Endodermal cell (in vitro differentiated cells): ENCODE results near the gene MICAL3. TPM values are rescaled to one million over a fixed set of nuclear protein-coding genes. Genes with fewer than 3 reads are reported as not detected.

ENCODE experiments used
- DNase-seq: peaks from one replicate; pipeline ENCODE4 v3.0.0-alpha.2; 2017
- H3K27ac ChIP-seq: 2 replicates; pipeline ENCODE4 v1.5.1; 2013; ENCODE audit warnings: mild to moderate bottlenecking, low read depth, low read length, moderate library complexity
- H3K27me3 ChIP-seq: 2 replicates; pipeline ENCODE4 v1.6.1; 2013; ENCODE audit warnings: mild to moderate bottlenecking, low read length, moderate library complexity; ENCODE audit not compliant: insufficient read depth, control insufficient read depth, poor library complexity, severe bottlenecking
- H3K36me3 ChIP-seq: 2 replicates; pipeline ENCODE4 v1.7.0; 2013; ENCODE audit warnings: mild to moderate bottlenecking, low read length, moderate library complexity; ENCODE audit not compliant: control insufficient read depth, insufficient read depth
- H3K4me1 ChIP-seq: one replicate; pipeline ENCODE4 v1.7.0; 2013; ENCODE audit warnings: low read length; ENCODE audit not compliant: control insufficient read depth, insufficient read depth
- H3K4me3 ChIP-seq: 2 replicates; pipeline ENCODE4 v1.5.1; 2013; ENCODE audit warnings: mild to moderate bottlenecking, low read length, moderate library complexity
- H3K9ac ChIP-seq: 2 replicates; pipeline ENCODE4 v1.6.1; 2013; ENCODE audit warnings: mild to moderate bottlenecking, low read length, moderate library complexity; ENCODE audit not compliant: poor library complexity, severe bottlenecking; ENCODE audit errors: extremely low read depth
- H3K9me3 ChIP-seq: 2 replicates; pipeline ENCODE4 v1.6.1; 2013; ENCODE audit warnings: mild to moderate bottlenecking, low read length, moderate library complexity; ENCODE audit not compliant: control insufficient read depth
- H3K27ac Mint-ChIP-seq: 2 replicates; pipeline ENCODE4 v1.8.0; 2020; ENCODE audit warnings: mixed read lengths
- H3K27me3 Mint-ChIP-seq: 2 replicates; pipeline ENCODE4 v1.8.0; 2021; ENCODE audit warnings: mild to moderate bottlenecking, mixed read lengths; ENCODE audit not compliant: insufficient read depth
- H3K36me3 Mint-ChIP-seq: 2 replicates; pipeline ENCODE4 v1.8.0; 2020; ENCODE audit warnings: low read depth, mixed read lengths
- H3K4me1 Mint-ChIP-seq: 2 replicates; pipeline ENCODE4 v1.8.0; 2020; ENCODE audit warnings: mixed read lengths
- H3K4me3 Mint-ChIP-seq: 2 replicates; pipeline ENCODE4 v1.8.0; 2020; ENCODE audit warnings: mild to moderate bottlenecking, moderate library complexity, mixed read lengths
- H3K9me3 Mint-ChIP-seq: 2 replicates; pipeline ENCODE4 v1.8.0; 2020; ENCODE audit warnings: mild to moderate bottlenecking, mixed read lengths
- WGBS, 2 experiments: methylation state at CpG; one replicate each; pipeline versions ENCODE4 v1.1.5 to v1.1.7; 2013; ENCODE audit warnings: missing lambda C conversion rate in 2 of 2, mixed read lengths in 1 of 2; ENCODE audit not compliant: insufficient coverage in 1 of 2, insufficient read length in 1 of 2; 5-methylcytosine and 5-hydroxymethylcytosine counted together
- total RNA-seq, 2 donors: library from RNA; stranded (reverse); fragmentation: NEBNext Ultra II Directional in 1 of 2; extraction: Animal tissue kit (Norgen Biotek cat#: 25700) in 1 of 2; gene quantifications; 2 replicates in 1 of 2; 3 replicates in 1 of 2; pipeline ENCODE4 v1.2.1, GENCODE V29; 2021
- TF ChIP-seq, protein P1 (sequence below): fragments of 200-600 bp; sonication (generic); conservative IDR thresholded peaks from 2 replicates; pipeline ENCODE4 v1.5.0; 2021; ENCODE audit warnings: antibody characterized with exemption, mild to moderate bottlenecking

MICAL3 gene
- total RNA-seq, 2 donors from 2014 or later: 42.8 to 48.1 TPM

DNA sequence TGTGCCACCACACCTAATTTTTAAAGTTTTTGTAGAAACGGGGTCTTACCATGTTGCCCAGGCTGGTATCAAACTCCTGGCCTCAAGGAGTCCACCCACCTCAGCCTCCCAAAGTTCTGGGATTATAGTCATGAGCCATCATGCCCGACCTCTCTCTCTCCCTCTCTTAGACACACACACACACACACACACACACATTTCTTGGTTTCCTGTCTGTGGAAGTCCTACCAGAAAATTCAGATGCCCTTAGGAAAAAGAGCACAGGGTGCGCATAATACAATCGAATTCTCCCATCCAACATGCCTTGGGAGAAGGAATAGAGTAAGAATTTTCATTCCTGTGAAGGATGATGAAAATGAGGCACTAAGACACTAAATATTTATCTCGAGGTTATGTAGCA is 10.4 kb downstream of the MICAL3 start:
- Mint-ChIP-seq H3K4me3 (no peak overlapping the region), H3K4me1 (no peaks in the 10 kb centered on the region), H3K36me3 (no peaks in the 10 kb centered on the region), H3K27ac (no peak overlapping the region), H3K9me3 (no peaks in the 10 kb centered on the region), H3K27me3 (peaks cover 4% of the 10 kb centered on the region)
- no peak for DNase-seq
- Histone ChIP-seq H3K4me1 (no peaks in the 10 kb centered on the region), H3K36me3 (no peaks in the 10 kb centered on the region), H3K27ac (no peak overlapping the region), H3K9ac (no peak overlapping the region), H3K9me3 (no peaks in the 10 kb centered on the region), H3K27me3 (no peaks in the 10 kb centered on the region), H3K4me3 (no peak overlapping the region)
- WGBS, 2 experiments: 72 to 86% methylated on average over 2 to 4 of the region's 5 CpGs
- TF ChIP-seq, protein P1, sequence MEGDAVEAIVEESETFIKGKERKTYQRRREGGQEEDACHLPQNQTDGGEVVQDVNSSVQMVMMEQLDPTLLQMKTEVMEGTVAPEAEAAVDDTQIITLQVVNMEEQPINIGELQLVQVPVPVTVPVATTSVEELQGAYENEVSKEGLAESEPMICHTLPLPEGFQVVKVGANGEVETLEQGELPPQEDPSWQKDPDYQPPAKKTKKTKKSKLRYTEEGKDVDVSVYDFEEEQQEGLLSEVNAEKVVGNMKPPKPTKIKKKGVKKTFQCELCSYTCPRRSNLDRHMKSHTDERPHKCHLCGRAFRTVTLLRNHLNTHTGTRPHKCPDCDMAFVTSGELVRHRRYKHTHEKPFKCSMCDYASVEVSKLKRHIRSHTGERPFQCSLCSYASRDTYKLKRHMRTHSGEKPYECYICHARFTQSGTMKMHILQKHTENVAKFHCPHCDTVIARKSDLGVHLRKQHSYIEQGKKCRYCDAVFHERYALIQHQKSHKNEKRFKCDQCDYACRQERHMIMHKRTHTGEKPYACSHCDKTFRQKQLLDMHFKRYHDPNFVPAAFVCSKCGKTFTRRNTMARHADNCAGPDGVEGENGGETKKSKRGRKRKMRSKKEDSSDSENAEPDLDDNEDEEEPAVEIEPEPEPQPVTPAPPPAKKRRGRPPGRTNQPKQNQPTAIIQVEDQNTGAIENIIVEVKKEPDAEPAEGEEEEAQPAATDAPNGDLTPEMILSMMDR: no peak

DNA sequence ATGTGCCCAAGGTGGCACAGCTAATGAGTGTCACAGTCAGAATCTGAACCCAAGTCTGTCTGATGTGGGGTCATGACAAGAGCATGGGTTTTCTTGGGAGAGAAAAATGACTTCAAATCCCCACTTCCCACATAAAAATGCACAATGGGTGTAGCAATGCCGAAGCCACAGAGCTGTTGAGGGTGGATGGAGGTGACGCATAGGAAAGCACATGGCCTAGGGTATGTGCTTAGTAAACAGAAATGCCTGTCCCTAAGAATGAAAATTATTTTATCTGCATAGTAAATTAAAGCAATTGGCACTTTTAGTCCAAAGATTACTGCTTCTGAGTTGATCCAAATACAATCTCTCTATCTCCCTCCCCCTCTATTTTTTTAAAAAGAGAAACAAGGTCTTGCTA is 10.9 kb downstream of the MICAL3 start:
- 94% methylated on average over 2 of the region's 2 CpGs; no CpG with 5 or more reads in 1 of the 2 experiments for WGBS, 2 experiments
- no peaks in the 10 kb centered on the region for H3K36me3 ChIP-seq

DNA sequence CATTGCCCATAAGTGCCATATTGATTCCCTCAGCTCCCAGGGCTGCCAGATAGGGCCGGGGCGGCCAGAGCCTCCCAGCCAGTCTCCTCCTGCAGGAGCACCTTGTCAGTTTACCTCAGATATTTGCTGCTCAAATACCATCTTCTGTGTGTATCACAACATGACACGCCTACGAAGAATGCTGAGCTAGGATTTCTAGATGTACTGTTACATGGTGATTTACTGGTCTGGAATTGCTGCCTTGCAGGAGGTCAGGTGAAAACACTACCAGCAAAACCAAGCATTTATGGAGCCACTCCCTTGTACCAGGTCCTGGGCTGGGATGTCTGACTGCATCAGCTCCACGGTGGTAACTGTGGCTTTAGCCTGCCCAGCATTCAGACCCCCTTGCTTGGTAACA is 11.8 kb downstream of the MICAL3 start:
- H3K4me1 ChIP-seq: no peaks in the 10 kb centered on the region
- TF ChIP-seq, protein P1: no peak
- H3K4me3 ChIP-seq: no peak overlapping the region
- Mint-ChIP-seq H3K4me3 (no peak overlapping the region), H3K9me3 (no peaks in the 10 kb centered on the region), H3K27me3 (peaks cover 4% of the 10 kb centered on the region), H3K4me1 (no peaks in the 10 kb centered on the region), H3K36me3 (no peaks in the 10 kb centered on the region), H3K27ac (no peak overlapping the region)
- DNase-seq: no peak
- 83 to 89% methylated on average over 4 to 5 of the region's 5 CpGs for WGBS, 2 experiments
- no peak overlapping the region for H3K27ac ChIP-seq
- no peaks in the 10 kb centered on the region for H3K9me3 ChIP-seq
- no peak overlapping the region for H3K9ac ChIP-seq
- H3K36me3 ChIP-seq: no peaks in the 10 kb centered on the region
- no peaks in the 10 kb centered on the region for H3K27me3 ChIP-seq

More for the DNA sequence above, 10.9 kb downstream of the MICAL3 start:
- Histone ChIP-seq H3K4me1 (no peaks in the 10 kb centered on the region), H3K9me3 (no peaks in the 10 kb centered on the region), H3K27ac (no peak overlapping the region), H3K9ac (no peak overlapping the region), H3K27me3 (no peaks in the 10 kb centered on the region), H3K4me3 (no peak overlapping the region)
- Mint-ChIP-seq H3K4me3 (no peak overlapping the region), H3K4me1 (no peaks in the 10 kb centered on the region), H3K27ac (no peak overlapping the region), H3K27me3 (peaks cover 4% of the 10 kb centered on the region), H3K36me3 (no peaks in the 10 kb centered on the region), H3K9me3 (no peaks in the 10 kb centered on the region)
- DNase-seq: no peak
- TF ChIP-seq, protein P1: no peak
